Measurements from ENCODE around the gene MT1A. TPM values are rescaled to one million over a fixed set of nuclear protein-coding genes. Genes with fewer than 3 reads are reported as not detected.

The MT1A gene
- 1 to 10 TPM in 1 of 6 experiments, under 1 TPM in 1, not detected in 4; 0.50 to 1.5 TPM for total RNA-seq (2021; fragmentation: NEBNext Ultra II Directional; extraction: Animal tissue kit (Norgen Biotek cat#: 25700))
- long read RNA-seq = 0 reads

GRCh38 chr16:56637814-56638750 lies at the start of gene MT1A:
Gene MT1A, plus strand, starts transcription at chr16:56638666. Its CDS starts 73 bp downstream, at chr16:56638739.
- H3K27ac Mint-ChIP-seq = no peak within 1 kb of the TSS
- no peak for DNase-seq
- H3K27me3 Mint-ChIP-seq (ENCODE audit: insufficient read depth) = peaks cover 75% of the 10 kb centered on the region
- no peak for TF ChIP-seq CTCF (IDR thresholded peaks at IDR 0.05)
- no peaks in the 10 kb centered on the region; the same call in 1 of the 2 replicates for H3K36me3 Mint-ChIP-seq (ENCODE audit: low read depth)
- no peaks in the 10 kb centered on the region for H3K9me3 Mint-ChIP-seq
- peak within 1 kb of the TSS; percentile 78 for H3K4me3 Mint-ChIP-seq
- peaks cover 19% of the 10 kb centered on the region for H3K4me1 Mint-ChIP-seq (ENCODE audit: low read depth)

GRCh38 chr16:56588781-56589140 lies 49.7 kb upstream of the MT1A start:
- Mint-ChIP-seq H3K4me3 (peak overlapping the region; percentile 60), H3K4me1 (ENCODE audit: low read depth) (0 out of 2 replicates have a peak, but pooled peaks cover 5% of the 10 kb centered on the region), H3K27me3 (ENCODE audit: insufficient read depth) (peaks cover 46% of the 10 kb centered on the region), H3K36me3 (ENCODE audit: low read depth) (no peaks in the 10 kb centered on the region), H3K27ac (no peak overlapping the region), H3K9me3 (no peaks in the 10 kb centered on the region)
- DNase-seq = no peak
- no peak for TF ChIP-seq CTCF (IDR thresholded peaks at IDR 0.05)

- peaks cover 42% of the 10 kb centered on the region for H3K27me3 Mint-ChIP-seq (ENCODE audit: insufficient read depth)
- no peak for TF ChIP-seq CTCF (IDR thresholded peaks at IDR 0.05)
- H3K36me3 Mint-ChIP-seq (ENCODE audit: low read depth) = no peaks in the 10 kb centered on the region
- no peak for DNase-seq
- peak within 1 kb of the TSS; percentile 60 for H3K4me3 Mint-ChIP-seq
- no peaks in the 10 kb centered on the region for H3K9me3 Mint-ChIP-seq
- 0 out of 2 replicates have a peak, but pooled peaks cover 5% of the 10 kb centered on the region for H3K4me1 Mint-ChIP-seq (ENCODE audit: low read depth)
- H3K27ac Mint-ChIP-seq = no peak within 1 kb of the TSS
Measured at GRCh38 chr16:56589141-56590039, 49.1 kb upstream of the MT1A start, which contains the start of gene MT3. Gene MT3, plus strand, starts transcription at chr16:56589528. Its CDS starts 63 bp downstream, at chr16:56589591.

GRCh38 chr16:56591377-56592060 lies 46.9 kb upstream of the MT1A start:
- Mint-ChIP-seq H3K36me3 (ENCODE audit: low read depth) (no peaks in the 10 kb centered on the region), H3K27ac (no peak overlapping the region), H3K4me3 (no peak overlapping the region), H3K9me3 (no peaks in the 10 kb centered on the region), H3K27me3 (ENCODE audit: insufficient read depth) (peaks cover 37% of the 10 kb centered on the region), H3K4me1 (ENCODE audit: low read depth) (0 out of 2 replicates have a peak, but pooled peaks cover 5% of the 10 kb centered on the region)
- DNase-seq = no peak
- no peak for TF ChIP-seq CTCF (IDR thresholded peaks at IDR 0.05)

Data from HFFc6 (cell line).